Hepatocyte (in vitro differentiated cells): ENCODE results near the gene SPATA9. TPM values are rescaled to one million over a fixed set of nuclear protein-coding genes. Genes with fewer than 3 reads are reported as not detected.
"Not testable (repeated sequence)": the region's sequence is repeated elsewhere in the genome, so short reads cannot be mapped to it uniquely, and the experiment has no call there.

Experiments
- DNase-seq: peaks from one replicate; pipeline ENCODE4 v3.0.0-alpha.2; 2016; ENCODE audit warnings: low spot score
- H2AFZ ChIP-seq: fragments of 200-600 bp; sonication (generic); 2 replicates; pipeline ENCODE4 v1.6.0; 2016; ENCODE audit warnings: antibody characterized with exemption, mild to moderate bottlenecking
- H3K27ac ChIP-seq: fragments of 200-600 bp; sonication (generic); 2 replicates; pipeline ENCODE4 v1.5.1; 2016; ENCODE audit warnings: mild to moderate bottlenecking
- H3K27me3 ChIP-seq: fragments of 200-600 bp; sonication (generic); 2 replicates; pipeline ENCODE4 v1.6.1; 2016
- H3K36me3 ChIP-seq: fragments of 200-600 bp; sonication (generic); replicated peaks from 2 replicates; pipeline ENCODE4 v1.5.1; 2016; ENCODE audit warnings: low read depth; ENCODE audit not compliant: insufficient read depth
- H3K4me1 ChIP-seq: fragments of 200-600 bp; sonication (generic); 2 replicates; pipeline ENCODE4 v1.5.1; 2016; ENCODE audit warnings: mild to moderate bottlenecking, moderate library complexity; ENCODE audit not compliant: insufficient read depth
- H3K4me2 ChIP-seq: fragments of 200-600 bp; sonication (generic); 2 replicates; pipeline ENCODE4 v1.6.0; 2016
- H3K4me3 ChIP-seq: fragments of 200-600 bp; sonication (generic); 2 replicates; pipeline ENCODE4 v1.5.1; 2016; ENCODE audit warnings: mild to moderate bottlenecking
- H3K79me2 ChIP-seq: fragments of 200-600 bp; sonication (generic); 2 replicates; pipeline ENCODE4 v1.6.0; 2017; ENCODE audit warnings: mild to moderate bottlenecking
- H3K9me2 ChIP-seq: fragments of 200-600 bp; sonication (generic); replicated peaks from 2 replicates; pipeline ENCODE4 v1.6.0; 2017; ENCODE audit warnings: mild to moderate bottlenecking; ENCODE audit not compliant: insufficient read depth
- H3K9me3 ChIP-seq: fragments of 200-600 bp; sonication (generic); 2 replicates; pipeline ENCODE4 v1.5.1; 2016; ENCODE audit warnings: low read depth, mild to moderate bottlenecking
- H4K20me1 ChIP-seq: fragments of 200-600 bp; sonication (generic); 2 replicates; pipeline ENCODE4 v1.6.0; 2016; ENCODE audit warnings: mild to moderate bottlenecking; ENCODE audit not compliant: insufficient read depth, poor library complexity, severe bottlenecking
- EZH2 ChIP-seq: fragments of 200-600 bp; sonication (generic); IDR thresholded peaks from 2 replicates; pipeline ENCODE4 v1.6.1; 2016; ENCODE audit warnings: antibody characterized with exemption, mild to moderate bottlenecking, borderline replicate concordance
- EZH2phosphoT487 ChIP-seq: fragments of 200-600 bp; sonication (generic); IDR thresholded peaks from one replicate; pipeline ENCODE4 v1.6.1; 2018; ENCODE audit warnings: antibody characterized with exemption, mild to moderate bottlenecking, low read depth, moderate library complexity; ENCODE audit not compliant: unreplicated experiment, severe bottlenecking
- WGBS: methylation state at CpG from one replicate; pipeline ENCODE4 v1.1.6; 2016; ENCODE audit warnings: low lambda C conversion rate; ENCODE audit errors: missing lambda C conversion rate; 5-methylcytosine and 5-hydroxymethylcytosine counted together
- polyA plus RNA-seq: library from polyadenylated mRNA; unstranded; fragments of >200 nt; fragmentation: Nextera tagmentation; extraction: Ambion mirVana; gene quantifications from 2 replicates; pipeline ENCODE4 v1.2.1, GENCODE V29; 2016
- total RNA-seq: library from RNA; depleted of rRNA; stranded (reverse); fragments of >200 nt; gene quantifications from 2 replicates; pipeline ENCODE4 v1.2.3, GENCODE V29; 2014
- TF ChIP-seq, protein P1 (sequence below): fragments of 200-600 bp; sonication (generic); IDR thresholded peaks from 2 replicates; pipeline ENCODE4 v1.5.1; 2016; ENCODE audit warnings: antibody characterized with exemption, mild to moderate bottlenecking; ENCODE audit not compliant: poor library complexity

The SPATA9 gene
- total and polyA plus RNA-seq, 2 experiments from 2014 or later = 0.33 to 1.2 TPM

DNA sequence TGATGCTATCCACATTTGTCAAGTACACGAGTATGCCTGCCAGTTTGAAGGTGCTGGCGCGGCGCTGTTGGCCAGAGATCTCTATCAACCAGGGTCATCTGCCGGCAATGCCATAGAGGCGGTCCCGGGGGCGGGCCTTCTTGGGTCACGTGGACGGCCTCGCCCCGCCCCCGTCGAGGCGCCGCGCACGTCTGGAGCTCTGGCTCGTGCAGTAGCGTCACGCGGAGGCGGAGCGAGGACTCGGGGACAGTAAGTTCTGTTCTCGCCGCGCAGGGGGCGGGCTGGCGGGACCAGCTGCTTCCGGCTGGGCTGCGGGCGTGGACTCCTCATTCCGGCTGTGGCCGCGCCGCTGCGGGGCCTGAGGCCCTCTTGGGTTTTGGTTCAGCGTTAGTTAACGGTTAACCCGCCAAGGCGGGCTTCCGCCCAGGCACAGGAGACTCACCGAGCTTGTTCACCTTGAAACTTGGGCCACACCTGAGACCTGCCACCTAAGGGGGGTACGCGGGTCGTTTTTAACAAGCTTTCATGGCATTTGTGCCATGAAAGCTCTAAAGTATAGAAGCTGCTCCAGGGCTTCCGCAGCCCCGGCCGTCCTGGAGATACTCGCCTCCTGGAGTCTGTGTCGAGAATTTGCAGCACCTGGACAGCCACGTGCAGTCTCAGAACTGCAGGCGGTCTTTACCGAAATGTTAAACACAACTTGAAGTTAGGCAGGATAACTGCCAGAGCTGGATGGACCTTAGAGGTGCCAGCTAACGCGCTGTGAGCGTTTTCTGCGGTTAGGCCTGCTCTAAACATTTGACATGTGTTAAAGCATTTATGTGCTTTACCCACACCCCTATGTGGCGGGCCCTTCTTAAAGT, 36.0 kb downstream of the SPATA9 start, which contains the start of gene RFESD:
TSS of gene RFESD (plus strand) at position 209 of the 863 bp plus-strand sequence. CDS start 5,495 bp downstream, outside the sequence.
- H3K9me2 ChIP-seq = no peaks in the 10 kb centered on the region
- no peaks in the 10 kb centered on the region for H3K36me3 ChIP-seq
- 3% methylated on average over 60 of the region's 60 CpGs for WGBS
- H3K27me3 ChIP-seq = no peaks in the 10 kb centered on the region
- H3K4me1 ChIP-seq = peaks cover 12% of the 10 kb centered on the region
- H3K27ac ChIP-seq = peak within 1 kb of the TSS; percentile 92
- peak within 1 kb of the TSS; percentile 32 for H3K4me3 ChIP-seq
- H3K79me2 ChIP-seq = no peaks in the 10 kb centered on the region
- TF ChIP-seq EZH2 = no peak
- TF ChIP-seq, protein P1, sequence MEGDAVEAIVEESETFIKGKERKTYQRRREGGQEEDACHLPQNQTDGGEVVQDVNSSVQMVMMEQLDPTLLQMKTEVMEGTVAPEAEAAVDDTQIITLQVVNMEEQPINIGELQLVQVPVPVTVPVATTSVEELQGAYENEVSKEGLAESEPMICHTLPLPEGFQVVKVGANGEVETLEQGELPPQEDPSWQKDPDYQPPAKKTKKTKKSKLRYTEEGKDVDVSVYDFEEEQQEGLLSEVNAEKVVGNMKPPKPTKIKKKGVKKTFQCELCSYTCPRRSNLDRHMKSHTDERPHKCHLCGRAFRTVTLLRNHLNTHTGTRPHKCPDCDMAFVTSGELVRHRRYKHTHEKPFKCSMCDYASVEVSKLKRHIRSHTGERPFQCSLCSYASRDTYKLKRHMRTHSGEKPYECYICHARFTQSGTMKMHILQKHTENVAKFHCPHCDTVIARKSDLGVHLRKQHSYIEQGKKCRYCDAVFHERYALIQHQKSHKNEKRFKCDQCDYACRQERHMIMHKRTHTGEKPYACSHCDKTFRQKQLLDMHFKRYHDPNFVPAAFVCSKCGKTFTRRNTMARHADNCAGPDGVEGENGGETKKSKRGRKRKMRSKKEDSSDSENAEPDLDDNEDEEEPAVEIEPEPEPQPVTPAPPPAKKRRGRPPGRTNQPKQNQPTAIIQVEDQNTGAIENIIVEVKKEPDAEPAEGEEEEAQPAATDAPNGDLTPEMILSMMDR = peak; percentile 22
- peak within 1 kb of the TSS; percentile 75 for H2AFZ ChIP-seq
- peak within 1 kb of the TSS; percentile 77 for H3K4me2 ChIP-seq
- peak; percentile 99 for DNase-seq
- no peaks in the 10 kb centered on the region for H3K9me3 ChIP-seq
- H4K20me1 ChIP-seq = no peaks in the 10 kb centered on the region

DNA sequence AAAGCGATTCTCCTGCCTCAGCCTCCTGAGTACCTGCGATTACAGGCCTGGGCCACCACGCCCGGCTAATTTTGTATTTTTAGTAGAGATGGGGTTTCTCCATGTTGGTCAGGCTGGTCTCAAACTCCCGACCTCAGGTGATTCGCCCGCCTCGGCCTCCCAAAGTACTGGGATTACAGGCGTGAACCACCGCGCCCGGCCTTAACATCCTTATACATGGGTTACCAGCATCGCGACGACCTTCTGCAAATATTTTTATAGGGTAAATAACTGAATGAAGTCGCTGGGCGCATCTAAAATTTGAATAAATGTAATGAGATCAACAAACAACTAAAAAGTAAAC, 36.6 kb downstream of the SPATA9 start:
- Histone ChIP-seq H3K27ac (peak overlapping the region; percentile 62), H2AFZ (peak overlapping the region; percentile 60), H3K4me2 (peak overlapping the region; percentile 57), H3K4me1 (peaks cover 17% of the 10 kb centered on the region)
- H3K4me3 ChIP-seq, H3K9me2 ChIP-seq, H3K79me2 ChIP-seq, H3K9me3 ChIP-seq, H3K36me3 ChIP-seq, H3K27me3 ChIP-seq, H4K20me1 ChIP-seq, DNase-seq: not testable (repeated sequence)
- WGBS = 89% methylated on average over 17 of the region's 17 CpGs

DNA sequence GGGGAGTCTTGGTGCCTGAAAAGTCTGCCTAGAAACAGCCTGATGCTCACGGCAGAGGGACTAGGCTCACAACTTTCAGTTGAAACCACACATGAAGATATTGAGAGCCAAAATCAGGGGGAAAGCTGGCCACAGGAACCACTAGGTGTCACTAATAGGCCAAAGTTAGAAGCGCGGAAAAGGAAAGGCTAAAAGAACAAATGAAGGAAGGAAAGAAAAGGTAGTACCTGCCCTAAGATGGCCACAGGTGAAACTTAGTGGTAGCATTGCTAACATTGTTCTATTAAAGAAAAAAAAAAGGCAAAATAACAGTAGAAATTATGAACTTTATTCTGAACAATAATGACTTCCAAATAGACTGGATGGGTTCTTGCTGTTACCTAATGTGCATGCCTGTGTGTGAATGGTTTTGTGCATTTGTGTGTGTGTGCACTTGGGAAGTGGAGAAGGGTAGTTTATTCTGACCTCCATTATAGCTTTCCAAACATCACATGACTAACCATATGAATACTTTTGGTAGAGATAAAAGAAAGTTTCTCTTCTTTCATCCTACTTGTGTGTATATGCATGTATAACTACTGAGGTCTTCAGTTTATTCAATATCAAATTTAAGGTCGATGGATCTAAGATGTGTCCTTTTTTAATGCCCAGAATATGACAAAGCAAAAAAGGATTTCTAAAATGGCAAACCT, 38.3 kb downstream of the SPATA9 start:
- Histone ChIP-seq H3K27ac (no peak overlapping the region), H3K79me2 (no peaks in the 10 kb centered on the region), H3K4me2 (no peak overlapping the region), H3K4me1 (peaks cover 24% of the 10 kb centered on the region), H3K9me2 (no peaks in the 10 kb centered on the region), H3K27me3 (no peaks in the 10 kb centered on the region), H4K20me1 (no peaks in the 10 kb centered on the region), H3K36me3 (no peaks in the 10 kb centered on the region), H2AFZ (peak overlapping the region; percentile 16), H3K9me3 (no peaks in the 10 kb centered on the region), H3K4me3 (no peak overlapping the region)
- DNase-seq = peak; percentile 77
- no peak for TF ChIP-seq EZH2
- TF ChIP-seq, protein P1 = peak; percentile 88
- WGBS = 32% methylated on average over 4 of the region's 4 CpGs

DNA sequence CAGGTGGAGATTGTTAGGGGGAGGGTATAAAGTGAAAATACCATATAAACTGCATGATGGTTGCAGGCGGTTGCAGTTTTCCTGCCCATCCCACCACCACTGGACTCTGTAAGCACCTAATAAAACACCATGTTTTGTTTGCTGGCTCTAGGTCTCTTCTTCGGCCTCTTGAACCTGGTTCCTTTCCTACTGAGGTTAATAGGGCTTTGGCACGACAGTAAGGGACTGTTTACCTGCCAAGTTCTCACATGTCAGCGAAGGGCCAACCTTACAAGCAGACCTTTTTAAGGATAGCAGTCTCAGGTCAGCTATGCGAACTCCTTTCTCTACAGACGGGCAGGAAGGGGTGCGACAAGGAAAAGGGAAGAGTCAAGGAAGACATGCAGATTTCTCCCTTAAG, 39.6 kb downstream of the SPATA9 start:
- 89% methylated on average over 7 of the region's 7 CpGs for WGBS
- no peaks in the 10 kb centered on the region for H3K27me3 ChIP-seq
- H4K20me1 ChIP-seq = no peaks in the 10 kb centered on the region
- no peaks in the 10 kb centered on the region for H3K9me2 ChIP-seq
- H2AFZ ChIP-seq = no peak overlapping the region
- peaks cover 24% of the 10 kb centered on the region for H3K4me1 ChIP-seq
- H3K4me3 ChIP-seq = no peak overlapping the region
- TF ChIP-seq, protein P1 = no peak
- TF ChIP-seq EZH2phosphoT487 (no peak), EZH2 (no peak)
- no peak overlapping the region for H3K27ac ChIP-seq
- no peak for DNase-seq
- no peak overlapping the region for H3K4me2 ChIP-seq
- H3K36me3 ChIP-seq = no peaks in the 10 kb centered on the region
- no peaks in the 10 kb centered on the region for H3K79me2 ChIP-seq
- H3K9me3 ChIP-seq = no peaks in the 10 kb centered on the region
